ENCODE data around the gene SULF2. TPM values are rescaled to one million over a fixed set of nuclear protein-coding genes. Genes with fewer than 3 reads are reported as not detected.

SULF2 gene
- total and polyA plus RNA-seq, 2 of the 13 experiments (the other 11 are each of a cell fraction or from before 2014, with no cell fraction given): 7.2 to 50.9 TPM

DNA sequence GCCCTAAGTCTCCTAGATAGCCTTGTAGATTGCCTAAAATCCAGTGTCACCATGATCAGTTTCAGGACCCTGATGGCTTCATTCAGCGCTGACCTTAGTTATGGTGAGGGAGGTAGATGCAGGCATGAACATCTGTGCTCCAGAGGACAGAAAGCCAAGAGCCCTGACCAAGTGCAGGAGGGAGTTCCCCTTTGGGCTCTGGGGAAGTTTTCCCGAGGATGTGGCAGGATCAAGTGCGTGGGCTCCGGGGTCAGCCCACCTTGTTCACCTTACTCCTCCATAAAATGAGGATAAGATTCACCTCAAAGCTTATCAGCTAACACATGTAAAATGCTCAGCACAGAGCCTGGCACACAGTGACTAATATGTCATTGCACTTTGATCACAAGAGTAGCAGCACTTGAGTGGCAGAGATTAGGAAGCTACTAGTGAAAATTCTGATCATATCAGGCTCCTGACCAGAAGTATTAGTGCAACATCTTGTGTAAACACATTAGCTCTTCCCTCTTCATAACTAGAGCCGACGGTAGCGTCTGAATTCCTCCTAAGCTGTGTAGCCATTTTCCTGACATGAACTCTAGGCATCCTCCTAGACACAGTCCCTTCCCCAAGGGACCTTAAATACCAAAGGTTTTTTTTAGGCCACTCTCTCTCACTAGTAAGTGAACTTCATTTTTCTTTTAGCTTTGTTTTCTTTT, 125.2 kb downstream of the SULF2 start:
- Histone ChIP-seq H4K20me1 (ENCODE audit: insufficient read depth, low read length) (no peaks in the 10 kb centered on the region), H2AFZ (ENCODE audit: low read length) (no peak overlapping the region), H3K4me3 (replicated peaks in 1 of 3; ENCODE audit: insufficient read depth in 1 of 3, low read depth in 2 of 3, low read length in 3 of 3) (no peak overlapping the region), H3K36me3 (replicated peaks in 1 of 2; ENCODE audit: control insufficient read depth in 1 of 2, insufficient read depth in 2 of 2, low read length in 2 of 2) (peaks cover 5 to 42% of the 10 kb centered on the region in 2 experiments), H3K27ac (ENCODE audit: extremely low read length, insufficient read depth, low read length) (peak overlapping the region; percentile 51), H3K9ac (ENCODE audit: insufficient read depth, low read depth, low read length) (no peak overlapping the region), H3K79me2 (ENCODE audit: insufficient read depth, low read length) (no peaks in the 10 kb centered on the region), H3K4me1 (ENCODE audit: insufficient read depth, low read length) (peaks cover 39% of the 10 kb centered on the region), H3K9me3 (ENCODE audit: low read length) (no peaks in the 10 kb centered on the region), H3K27me3 (ENCODE audit: control insufficient read depth in 1 of 2, insufficient read depth in 2 of 2, low read length in 2 of 2) (no peaks in the 10 kb centered on the region), H3K4me2 (ENCODE audit: low read depth, low read length) (peak overlapping the region; percentile 22; the same call in 1 of the 2 replicates)
- FAIRE-seq (peak; percentile 84), ATAC-seq (peak; percentile 17), DNase-seq (ENCODE audit: low spot score) (peak; percentile 87)
- no TSS peak for BruUV-seq (replicated peaks)
- CTCF ChIA-PET (ENCODE audit: low intra/inter-chr PET ratio, low total read pairs): no interaction called here
- 43% methylated on average over 7 of the region's 7 CpGs for WGBS (ENCODE audit: low lambda C conversion rate)
- in situ Hi-C loops (cut with HindIII; ENCODE audit: extremely low pct_ligation_motif_present, low pct_unique_long_range_greater_than_20kb): no loop called here
- intact Hi-C loops (cut with micrococcal nuclease; ENCODE audit: unreplicated experiment): no loop called here
- POLR2A ChIA-PET: no interaction called here
- TF ChIP-seq HIC2 (CRISPR knock-in tag; IDR thresholded peaks at IDR 0.05; ENCODE audit: low read depth) (peak; percentile 33; the same call in 1 of the 2 replicates), CREB3 (CRISPR knock-in tag; IDR thresholded peaks at IDR 0.05) (no peak), ZNF335 (CRISPR knock-in tag; IDR thresholded peaks at IDR 0.05) (no peak), RBM22 (optimal IDR thresholded peaks at IDR 0.05; ENCODE audit: low read length) (peak; percentile 40), ZNF460 (CRISPR knock-in tag; IDR thresholded peaks at IDR 0.05; ENCODE audit: borderline replicate concordance) (no peak), ZNF468 (CRISPR knock-in tag; IDR thresholded peaks at IDR 0.05) (no peak), ZNF672 (CRISPR knock-in tag; IDR thresholded peaks at IDR 0.05) (no peak), HMGXB3 (CRISPR knock-in tag; IDR thresholded peaks at IDR 0.05; ENCODE audit: borderline replicate concordance) (0 out of 2 replicates have a peak, but pooled peaks have one; percentile 27), ZNF383 (CRISPR knock-in tag; IDR thresholded peaks at IDR 0.05; ENCODE audit: borderline replicate concordance) (no peak), PITX1 (CRISPR knock-in tag; IDR thresholded peaks at IDR 0.05) (no peak), SALL1 (CRISPR knock-in tag; IDR thresholded peaks at IDR 0.05) (peak; percentile 54), ZNF430 (CRISPR knock-in tag; IDR thresholded peaks at IDR 0.05) (no peak)
- TF ChIP-seq, protein P1, sequence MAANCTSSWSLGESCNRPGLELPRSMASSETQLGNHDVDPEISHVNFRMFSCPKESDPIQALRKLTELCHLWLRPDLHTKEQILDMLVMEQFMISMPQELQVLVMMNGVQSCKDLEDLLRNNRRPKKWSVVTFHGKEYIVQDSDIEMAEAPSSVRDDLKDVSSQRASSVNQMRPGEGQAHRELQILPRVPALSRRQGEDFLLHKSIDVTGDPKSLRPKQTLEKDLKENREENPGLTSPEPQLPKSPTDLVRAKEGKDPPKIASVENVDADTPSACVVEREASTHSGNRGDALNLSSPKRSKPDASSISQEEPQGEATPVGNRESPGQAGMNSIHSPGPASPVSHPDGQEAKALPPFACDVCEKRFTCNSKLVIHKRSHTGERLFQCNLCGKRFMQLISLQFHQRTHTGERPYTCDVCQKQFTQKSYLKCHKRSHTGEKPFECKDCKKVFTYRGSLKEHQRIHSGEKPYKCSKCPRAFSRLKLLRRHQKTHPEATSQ (CRISPR knock-in tag; IDR thresholded peaks at IDR 0.05; ENCODE audit: borderline replicate concordance): no peak
- TF ChIP-seq, protein P2, sequence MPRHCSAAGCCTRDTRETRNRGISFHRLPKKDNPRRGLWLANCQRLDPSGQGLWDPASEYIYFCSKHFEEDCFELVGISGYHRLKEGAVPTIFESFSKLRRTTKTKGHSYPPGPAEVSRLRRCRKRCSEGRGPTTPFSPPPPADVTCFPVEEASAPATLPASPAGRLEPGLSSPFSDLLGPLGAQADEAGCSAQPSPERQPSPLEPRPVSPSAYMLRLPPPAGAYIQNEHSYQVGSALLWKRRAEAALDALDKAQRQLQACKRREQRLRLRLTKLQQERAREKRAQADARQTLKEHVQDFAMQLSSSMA (CRISPR knock-in tag; IDR thresholded peaks at IDR 0.05): 0 out of 2 replicates have a peak, but pooled peaks have one; percentile 27

Measured in HepG2 (cell line).